ENCODE results near the gene COA8. TPM values are rescaled to one million over a fixed set of nuclear protein-coding genes. Genes with fewer than 3 reads are reported as not detected.

COA8 gene
- total and polyA plus RNA-seq, 10 of the 15 experiments (the other 5 are each of a cell fraction or from before 2014, with no cell fraction given): 6.1 to 69.5 (median 25.8) TPM

- CTCF ChIA-PET: no interaction called here
Observed at GRCh38 chr14:103581954-103582703, 19.4 kb downstream of the COA8 start.

More at GRCh38 chr14:103581954-103582703, 19.4 kb downstream of the COA8 start:
- Histone ChIP-seq H2AFZ (ENCODE audit: control insufficient read depth, low read depth, low read length) (no peak overlapping the region), H4K20me1 (ENCODE audit: control insufficient read depth, insufficient read depth) (no peaks in the 10 kb centered on the region), H3K36me3 (ENCODE audit: control insufficient read depth in 2 of 2, insufficient read depth in 2 of 2, low read length in 1 of 2) (peaks cover 3 to 7% of the 10 kb centered on the region in 2 experiments; a peak in 3 of 4 replicates), H3K4me1 (ENCODE audit: control insufficient read depth, insufficient read depth, low read length) (no peaks in the 10 kb centered on the region), H3K27me3 (replicated peaks in 1 of 2; ENCODE audit: control insufficient read depth in 2 of 2, insufficient read depth in 2 of 2, low read length in 1 of 2) (no peaks in the 10 kb centered on the region), H3K79me2 (ENCODE audit: control insufficient read depth, insufficient read depth, low read length) (no peaks in the 10 kb centered on the region), H3K9me3 (replicated peaks; ENCODE audit: control insufficient read depth, insufficient read depth, low read length) (no peaks in the 10 kb centered on the region), H3K4me3 (no peak overlapping the region), H3K27ac (ENCODE audit: control insufficient read depth, insufficient read depth) (no peak overlapping the region), H3K4me2 (ENCODE audit: control insufficient read depth, insufficient read depth) (no peak overlapping the region), H3K9ac (ENCODE audit: control insufficient read depth, insufficient read depth, low read length) (no peak overlapping the region)
- SMC1A ChIA-PET (ENCODE audit: uncharacterized antibody, unreplicated experiment): no interaction called here
- WGBS (ENCODE audit: insufficient coverage, insufficient replicate concordance, low lambda C conversion rate, missing lambda C conversion rate): 92% methylated on average over 26 of the region's 26 CpGs
- POLR2A ChIA-PET: no interaction called here
- TF ChIP-seq REST (IDR thresholded peaks at IDR 0.05; ENCODE audit: low read depth, low read length) (no peak), SIX5 (IDR thresholded peaks at IDR 0.05; ENCODE audit: low read depth, low read length, severe bottlenecking) (no peak), LARP7 (IDR thresholded peaks at IDR 0.05) (no peak), CTCF (IDR thresholded peaks at IDR 0.05 in 2 of 3, conservative IDR thresholded peaks at IDR 0.05 in 1 of 3; ENCODE audit: control insufficient read depth in 2 of 3, extremely low read depth in 1 of 3, insufficient read depth in 1 of 3, low read depth in 3 of 3, low read length in 3 of 3) (no peak), STAT3 (IDR thresholded peaks at IDR 0.05; ENCODE audit: low read depth, low read length) (no peak), MTA3 (IDR thresholded peaks at IDR 0.05; ENCODE audit: borderline replicate concordance, low read length) (no peak), TBL1XR1 (IDR thresholded peaks at IDR 0.05; ENCODE audit: low read depth, low read length) (no peak), CHD2 (IDR thresholded peaks at IDR 0.05; ENCODE audit: borderline replicate concordance, low read depth, low read length) (no peak), MYC (IDR thresholded peaks at IDR 0.05; ENCODE audit: insufficient read depth, insufficient read length, insufficient replicate concordance, low read length, severe bottlenecking) (no peak), POLR2AphosphoS5 (IDR thresholded peaks at IDR 0.05; ENCODE audit: low read length) (no peak), IRF3 (IDR thresholded peaks at IDR 0.05) (no peak), SUPT20H (IDR thresholded peaks at IDR 0.05; ENCODE audit: borderline replicate concordance, control insufficient read depth, low read depth, low read length) (no peak), MYB (IDR thresholded peaks at IDR 0.05; ENCODE audit: borderline replicate concordance, low read depth, low read length) (no peak), ZSCAN29 (IDR thresholded peaks at IDR 0.05) (no peak), SMAD5 (IDR thresholded peaks at IDR 0.05; ENCODE audit: low read depth) (no peak), PAX5 (IDR thresholded peaks at IDR 0.05; ENCODE audit: borderline replicate concordance, low read depth, low read length) (no peak), NFYA (IDR thresholded peaks at IDR 0.05; ENCODE audit: borderline replicate concordance, low read depth, low read length) (no peak), RAD51 (IDR thresholded peaks at IDR 0.05) (no peak)
- ATAC-seq (no peak), DNase-seq (ENCODE audit: low read depth, low spot score) (no peak), FAIRE-seq (no peak)
- intact Hi-C loops (cut with micrococcal nuclease; ENCODE audit: unreplicated experiment): no loop called here
- RAD21 ChIA-PET (ENCODE audit: unreplicated experiment): no interaction called here
- in situ Hi-C loops (cut with MboI): no loop called here
- no TSS peak for BruUV-seq (replicated peaks)
